DND-41 (cell line): Measurements from ENCODE around the gene SEC14L5.

Experiments used
- EZH2 ChIP-seq: IDR thresholded peaks from 3 replicates; pipeline ENCODE4 v1.6.1; 2012; ENCODE audit warnings: borderline replicate concordance, low read depth, mild to moderate bottlenecking, moderate library complexity, low read length, inconsistent platforms; ENCODE audit not compliant: severe bottlenecking
- TF ChIP-seq, protein P1 (sequence below): IDR thresholded peaks from 2 replicates; pipeline ENCODE4 v1.5.1; 2012; ENCODE audit warnings: borderline replicate concordance, low read length, moderate library complexity, mild to moderate bottlenecking; ENCODE audit not compliant: poor library complexity, severe bottlenecking; ENCODE audit errors: extremely low read depth

DNA sequence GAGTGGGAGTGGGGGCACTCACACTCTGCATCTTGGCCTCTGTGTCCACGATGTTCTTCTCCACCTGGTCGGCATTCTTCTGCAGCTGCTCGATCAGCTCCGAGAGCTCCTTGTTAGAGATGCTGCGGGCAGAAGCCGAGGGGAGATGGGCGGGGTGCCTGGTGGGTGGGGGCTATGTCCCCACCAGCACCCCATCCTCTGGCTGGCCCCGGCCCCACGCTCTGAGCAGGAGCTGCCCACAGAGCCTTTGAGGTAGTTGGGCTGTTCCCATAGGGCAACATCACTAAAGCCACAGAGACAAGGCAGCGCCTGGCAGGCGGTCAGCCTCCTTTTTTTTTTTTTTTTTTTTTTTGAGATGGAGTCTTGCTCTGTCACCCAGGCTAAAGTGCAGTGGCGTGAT, 47.3 kb upstream of the SEC14L5 start:
- TF ChIP-seq, protein P1, sequence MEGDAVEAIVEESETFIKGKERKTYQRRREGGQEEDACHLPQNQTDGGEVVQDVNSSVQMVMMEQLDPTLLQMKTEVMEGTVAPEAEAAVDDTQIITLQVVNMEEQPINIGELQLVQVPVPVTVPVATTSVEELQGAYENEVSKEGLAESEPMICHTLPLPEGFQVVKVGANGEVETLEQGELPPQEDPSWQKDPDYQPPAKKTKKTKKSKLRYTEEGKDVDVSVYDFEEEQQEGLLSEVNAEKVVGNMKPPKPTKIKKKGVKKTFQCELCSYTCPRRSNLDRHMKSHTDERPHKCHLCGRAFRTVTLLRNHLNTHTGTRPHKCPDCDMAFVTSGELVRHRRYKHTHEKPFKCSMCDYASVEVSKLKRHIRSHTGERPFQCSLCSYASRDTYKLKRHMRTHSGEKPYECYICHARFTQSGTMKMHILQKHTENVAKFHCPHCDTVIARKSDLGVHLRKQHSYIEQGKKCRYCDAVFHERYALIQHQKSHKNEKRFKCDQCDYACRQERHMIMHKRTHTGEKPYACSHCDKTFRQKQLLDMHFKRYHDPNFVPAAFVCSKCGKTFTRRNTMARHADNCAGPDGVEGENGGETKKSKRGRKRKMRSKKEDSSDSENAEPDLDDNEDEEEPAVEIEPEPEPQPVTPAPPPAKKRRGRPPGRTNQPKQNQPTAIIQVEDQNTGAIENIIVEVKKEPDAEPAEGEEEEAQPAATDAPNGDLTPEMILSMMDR: no peak
- TF ChIP-seq EZH2: no peak
